Cortex of kidney (tissue), 1 donor: ENCODE results near the gene AOAH.

ENCODE experiments used
- DNase-seq: peaks from one replicate; lab custom pipeline; 2025; lab: John Stamatoyannopoulos, UW

Gene AOAH

GRCh38 chr7:36546331-36546730 is 178.0 kb downstream of the AOAH start:
- no peak for DNase-seq

GRCh38 chr7:36545291-36545690 is 179.0 kb downstream of the AOAH start:
- DNase-seq, result no peak

GRCh38 chr7:36538126-36538525 is 186.2 kb downstream of the AOAH start:
- DNase-seq, result no peak

- DNase-seq, result no peak
These were observed 188.2 kb downstream of the AOAH start for GRCh38 chr7:36535866-36536664.

- DNase-seq, result no peak
These were observed 190.6 kb downstream of the AOAH start for GRCh38 chr7:36533717-36534116.

GRCh38 chr7:36532981-36533499 is 191.3 kb downstream of the AOAH start:
- DNase-seq, result no peak

- DNase-seq, result no peak
These were observed 192.3 kb downstream of the AOAH start for GRCh38 chr7:36531951-36532350.

- DNase-seq, result no peak
These were observed 193.8 kb downstream of the AOAH start for GRCh38 chr7:36530456-36530855.

- no peak for DNase-seq
These were observed 196.8 kb downstream of the AOAH start for GRCh38 chr7:36527549-36527913.

GRCh38 chr7:36526863-36527548 is 197.3 kb downstream of the AOAH start:
- no peak for DNase-seq

- no peak for DNase-seq
These were observed 200.8 kb downstream of the AOAH start for GRCh38 chr7:36523371-36524101.

- no peak for DNase-seq
These were observed 201.8 kb downstream of the AOAH start for GRCh38 chr7:36522453-36523007.

GRCh38 chr7:36521911-36522310 is 202.4 kb downstream of the AOAH start:
- DNase-seq, result no peak

- DNase-seq, result no peak
These were observed 203.2 kb downstream of the AOAH start for GRCh38 chr7:36521133-36521532.

- DNase-seq, result no peak
These were observed 208.4 kb downstream of the AOAH start for GRCh38 chr7:36515847-36516246.

- DNase-seq, result no peak
These were observed 209.7 kb downstream of the AOAH start for GRCh38 chr7:36514289-36515243.

GRCh38 chr7:36513393-36513792 is 210.9 kb downstream of the AOAH start:
- no peak for DNase-seq

- DNase-seq, result no peak
These were observed 211.7 kb downstream of the AOAH start for GRCh38 chr7:36512616-36513015.

- no peak for DNase-seq
These were observed 214.3 kb downstream of the AOAH start for GRCh38 chr7:36509962-36510361.

- no peak for DNase-seq
These were observed 216.5 kb downstream of the AOAH start for GRCh38 chr7:36507475-36508440.
